Measurements from ENCODE around the gene GPRC5B.

DNA sequence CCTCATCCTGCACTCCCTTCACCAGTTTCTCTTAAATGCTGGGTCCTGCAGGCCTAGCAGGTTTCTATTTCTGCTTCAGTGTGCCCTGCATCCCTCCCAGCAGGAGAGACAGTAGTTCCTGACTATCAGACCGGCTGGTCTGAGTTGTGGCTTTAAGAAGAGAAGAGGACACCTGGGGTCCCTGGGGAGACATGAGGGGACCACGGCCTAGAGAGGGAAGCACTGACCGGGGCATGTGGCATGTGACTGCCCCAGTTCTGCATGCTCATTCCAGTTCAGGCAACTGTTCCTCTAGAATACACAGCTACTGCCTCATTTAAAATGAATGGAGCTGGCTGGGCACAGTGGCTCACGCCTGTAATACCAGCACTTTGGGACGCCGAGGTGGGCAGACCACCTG, 61.3 kb downstream of the GPRC5B start:
- TF ChIP-seq POLR2A (IDR thresholded peaks at IDR 0.05; ENCODE audit: low read depth) = no peak
- TF ChIP-seq, protein P1, sequence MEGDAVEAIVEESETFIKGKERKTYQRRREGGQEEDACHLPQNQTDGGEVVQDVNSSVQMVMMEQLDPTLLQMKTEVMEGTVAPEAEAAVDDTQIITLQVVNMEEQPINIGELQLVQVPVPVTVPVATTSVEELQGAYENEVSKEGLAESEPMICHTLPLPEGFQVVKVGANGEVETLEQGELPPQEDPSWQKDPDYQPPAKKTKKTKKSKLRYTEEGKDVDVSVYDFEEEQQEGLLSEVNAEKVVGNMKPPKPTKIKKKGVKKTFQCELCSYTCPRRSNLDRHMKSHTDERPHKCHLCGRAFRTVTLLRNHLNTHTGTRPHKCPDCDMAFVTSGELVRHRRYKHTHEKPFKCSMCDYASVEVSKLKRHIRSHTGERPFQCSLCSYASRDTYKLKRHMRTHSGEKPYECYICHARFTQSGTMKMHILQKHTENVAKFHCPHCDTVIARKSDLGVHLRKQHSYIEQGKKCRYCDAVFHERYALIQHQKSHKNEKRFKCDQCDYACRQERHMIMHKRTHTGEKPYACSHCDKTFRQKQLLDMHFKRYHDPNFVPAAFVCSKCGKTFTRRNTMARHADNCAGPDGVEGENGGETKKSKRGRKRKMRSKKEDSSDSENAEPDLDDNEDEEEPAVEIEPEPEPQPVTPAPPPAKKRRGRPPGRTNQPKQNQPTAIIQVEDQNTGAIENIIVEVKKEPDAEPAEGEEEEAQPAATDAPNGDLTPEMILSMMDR (IDR thresholded peaks at IDR 0.05) = no peak
